KG1 (cell line): ENCODE results near the gene RBM17.
"Not testable (repeated sequence)": the region's sequence is repeated elsewhere in the genome, so short reads cannot be mapped to it uniquely, and the experiment has no call there.

ENCODE experiments used
- DNase-seq: peaks from one replicate; lab custom pipeline; 2025; lab: John Stamatoyannopoulos, UW

Gene RBM17

GRCh38 chr10:6080417-6080973, 8.3 kb upstream of the RBM17 start:
- DNase-seq = no peak

GRCh38 chr10:6082496-6083395, 6.1 kb upstream of the RBM17 start:
- no peak for DNase-seq

- DNase-seq = no peak
These were observed 5.0 kb upstream of the RBM17 start for GRCh38 chr10:6083523-6084475.

GRCh38 chr10:6086375-6087233, 2.2 kb upstream of the RBM17 start:
- DNase-seq = peak; percentile 70

DNA sequence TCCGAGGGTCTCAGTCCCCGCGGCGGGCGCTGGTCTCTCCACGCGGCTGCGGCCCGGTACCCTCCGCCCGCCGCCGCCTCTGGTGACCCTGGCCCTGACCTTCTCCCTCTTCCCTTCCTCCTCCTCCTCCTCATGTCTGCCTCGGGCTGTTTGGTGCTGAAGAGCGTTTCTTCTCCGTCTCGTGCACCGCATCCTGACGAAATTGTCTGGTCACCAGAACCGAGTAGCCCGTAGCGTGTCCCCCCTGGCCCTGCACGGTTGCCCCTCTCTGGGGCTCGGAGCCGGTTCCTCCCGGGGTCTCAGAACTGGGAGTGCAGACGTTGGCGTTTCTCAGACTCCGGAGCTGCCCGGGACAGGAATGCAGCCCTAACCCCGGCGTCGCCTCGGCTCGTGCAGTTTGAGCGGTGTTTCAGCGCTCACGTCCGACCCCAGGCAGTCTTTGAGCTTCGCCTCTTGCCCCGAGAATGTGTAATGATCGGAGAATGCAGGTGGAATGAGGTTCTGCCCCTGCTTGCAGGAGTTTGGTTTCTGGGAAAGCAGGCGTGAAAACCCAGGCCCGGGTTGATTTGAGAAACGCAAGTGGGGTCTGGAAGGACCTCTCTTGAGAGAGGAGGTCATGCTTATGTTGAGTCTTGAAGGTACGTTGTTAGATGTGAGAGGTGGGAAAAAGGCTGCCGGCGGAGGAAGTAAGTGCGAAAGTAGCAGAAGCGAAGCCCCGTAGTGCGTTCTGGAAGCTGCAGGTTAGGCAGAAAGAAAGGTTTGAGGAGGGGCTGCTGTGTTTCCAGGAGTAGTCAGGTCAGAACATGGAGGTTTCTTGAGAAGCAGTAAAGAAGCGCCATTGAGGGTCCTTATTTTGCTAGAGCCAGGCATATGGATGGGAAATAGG, 743 bp downstream of the RBM17 start:
- DNase-seq = no peak

GRCh38 chr10:6091630-6092029, 2.8 kb downstream of the RBM17 start:
- DNase-seq = no peak

- no peak for DNase-seq
These were observed 3.9 kb downstream of the RBM17 start for GRCh38 chr10:6092731-6093130.

GRCh38 chr10:6095810-6096570, 7.2 kb downstream of the RBM17 start:
- DNase-seq = no peak

DNA sequence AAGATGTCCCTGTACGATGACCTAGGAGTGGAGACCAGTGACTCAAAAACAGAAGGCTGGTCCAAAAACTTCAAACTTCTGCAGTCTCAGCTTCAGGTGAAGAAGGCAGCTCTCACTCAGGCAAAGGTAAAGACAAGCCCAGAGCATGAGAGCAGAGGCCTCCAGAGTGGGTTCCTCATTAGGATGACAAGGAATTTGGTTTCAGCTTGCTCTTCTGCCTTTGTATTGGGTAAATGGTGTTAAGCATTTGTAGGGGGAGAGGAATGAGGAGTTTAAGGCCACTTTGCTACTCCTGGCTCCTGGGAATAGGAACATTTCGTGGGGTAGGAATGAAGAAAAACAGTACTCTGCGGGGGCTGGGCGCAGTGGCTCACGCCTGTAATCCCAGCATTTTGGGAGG, 8.2 kb downstream of the RBM17 start:
- DNase-seq = no peak

DNA sequence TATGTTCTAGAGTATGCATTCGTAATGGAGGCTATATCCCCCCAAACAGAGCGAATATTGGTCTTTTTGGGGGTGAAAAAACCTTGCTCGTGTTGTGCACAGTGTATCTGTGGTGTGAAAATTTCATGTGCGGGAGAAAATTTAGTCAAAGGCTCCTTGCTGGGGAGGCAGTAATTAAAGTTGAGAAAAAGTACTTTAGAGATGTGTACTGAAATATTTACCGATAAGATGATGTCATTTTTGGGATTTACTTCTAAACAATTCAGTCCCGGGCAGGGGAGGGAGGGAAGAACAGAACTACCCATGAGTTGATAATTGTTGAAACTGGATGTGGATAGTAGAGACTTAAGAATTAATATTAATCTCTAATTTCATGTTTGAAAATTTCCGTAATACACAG, 9.3 kb downstream of the RBM17 start:
- DNase-seq = no peak

DNA sequence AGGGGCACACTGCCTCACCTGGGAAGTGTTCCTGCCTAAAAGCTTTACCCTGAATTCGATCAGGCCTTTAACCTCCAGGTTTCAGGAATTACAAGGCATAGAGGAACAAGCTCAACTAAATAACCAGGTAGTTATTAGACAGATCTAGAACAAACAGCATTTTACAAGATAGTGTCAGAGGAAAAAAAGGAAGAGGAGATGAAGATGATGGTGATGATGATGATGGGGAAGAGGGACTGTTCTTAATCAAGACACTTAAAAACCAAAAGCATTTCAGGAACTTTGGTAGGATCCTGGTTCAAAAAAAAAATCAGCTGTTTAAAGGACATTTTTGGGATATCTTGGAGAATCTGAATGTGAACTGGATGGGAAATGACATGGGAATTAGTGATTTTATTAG, 11.5 kb downstream of the RBM17 start:
- DNase-seq = no peak

DNA sequence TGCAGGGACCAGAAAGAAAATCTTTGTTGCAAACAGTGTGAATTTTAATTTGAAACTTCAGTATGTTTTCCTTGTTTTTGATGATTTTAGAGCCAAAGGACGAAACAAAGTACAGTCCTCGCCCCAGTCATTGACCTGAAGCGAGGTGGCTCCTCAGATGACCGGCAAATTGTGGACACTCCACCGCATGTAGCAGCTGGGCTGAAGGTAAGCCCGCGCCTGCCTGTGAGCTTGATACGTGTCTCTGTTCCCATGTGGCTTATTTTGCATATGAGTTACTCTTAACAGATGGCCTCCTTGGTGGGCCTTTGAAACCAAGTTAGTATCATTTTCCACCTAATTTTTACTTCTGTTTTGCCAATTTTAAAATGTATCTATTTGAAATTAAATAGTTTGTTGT, 12.3 kb downstream of the RBM17 start:
- no peak for DNase-seq

DNA sequence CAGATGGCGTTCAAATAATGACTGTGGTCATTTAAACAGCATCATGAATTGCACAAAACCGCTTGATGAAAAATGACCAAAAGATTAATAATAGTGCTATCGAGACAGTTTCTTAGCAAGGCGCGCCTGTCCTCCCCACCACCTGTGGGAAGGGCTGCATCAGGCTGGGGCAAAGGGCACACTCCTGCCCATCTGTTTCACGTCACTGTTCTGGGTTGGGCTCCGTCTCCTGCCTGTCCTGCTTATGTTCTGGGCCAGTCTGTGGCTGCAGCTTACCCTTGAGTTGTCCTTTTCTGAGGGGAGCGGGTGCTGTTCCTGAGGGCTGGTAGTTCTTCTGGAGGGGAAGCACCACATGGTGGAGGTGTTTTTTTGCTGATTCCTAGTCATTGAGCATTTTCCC, 13.3 kb downstream of the RBM17 start:
- DNase-seq = no peak

GRCh38 chr10:6103591-6103990, 14.8 kb downstream of the RBM17 start:
- no peak for DNase-seq

DNA sequence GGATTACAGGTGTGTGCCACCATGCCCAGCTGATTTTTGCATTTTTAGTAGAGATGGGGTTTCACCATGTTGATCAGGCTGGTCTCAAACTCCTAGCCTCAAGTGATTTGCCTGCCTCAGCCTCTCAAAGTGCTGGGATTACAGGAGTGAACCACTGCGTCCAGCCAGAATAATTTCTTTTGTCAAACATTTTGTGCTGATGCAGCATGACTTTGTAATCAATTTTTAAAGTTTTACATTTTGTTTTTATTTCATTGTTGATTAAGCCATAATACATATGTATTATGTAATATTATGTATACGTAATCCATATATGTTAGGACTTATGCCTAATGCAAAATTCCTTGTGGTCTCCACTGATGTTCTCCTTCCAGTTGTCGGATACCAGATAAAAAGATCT, 18.8 kb downstream of the RBM17 start:
- DNase-seq = not testable (repeated sequence)

DNA sequence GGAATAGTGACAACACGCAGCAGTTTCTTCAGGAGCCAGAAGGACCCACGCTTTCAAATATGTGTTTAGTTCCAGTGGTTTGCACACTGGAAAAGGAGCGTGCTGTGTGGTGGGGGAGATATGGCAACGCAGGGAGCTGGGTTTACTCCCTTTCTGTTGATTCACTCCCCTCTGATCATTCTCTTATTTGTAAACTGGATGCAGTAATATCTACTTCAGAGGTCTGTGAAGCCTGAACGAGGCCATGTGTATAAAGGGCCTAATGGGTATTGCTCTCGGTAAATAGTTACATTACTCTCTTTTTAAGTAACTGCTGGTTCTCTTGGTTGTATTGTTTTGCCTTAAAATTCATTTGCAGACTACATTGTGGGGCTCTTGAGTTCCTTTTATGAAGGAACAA, 19.2 kb downstream of the RBM17 start:
- no peak for DNase-seq

DNA sequence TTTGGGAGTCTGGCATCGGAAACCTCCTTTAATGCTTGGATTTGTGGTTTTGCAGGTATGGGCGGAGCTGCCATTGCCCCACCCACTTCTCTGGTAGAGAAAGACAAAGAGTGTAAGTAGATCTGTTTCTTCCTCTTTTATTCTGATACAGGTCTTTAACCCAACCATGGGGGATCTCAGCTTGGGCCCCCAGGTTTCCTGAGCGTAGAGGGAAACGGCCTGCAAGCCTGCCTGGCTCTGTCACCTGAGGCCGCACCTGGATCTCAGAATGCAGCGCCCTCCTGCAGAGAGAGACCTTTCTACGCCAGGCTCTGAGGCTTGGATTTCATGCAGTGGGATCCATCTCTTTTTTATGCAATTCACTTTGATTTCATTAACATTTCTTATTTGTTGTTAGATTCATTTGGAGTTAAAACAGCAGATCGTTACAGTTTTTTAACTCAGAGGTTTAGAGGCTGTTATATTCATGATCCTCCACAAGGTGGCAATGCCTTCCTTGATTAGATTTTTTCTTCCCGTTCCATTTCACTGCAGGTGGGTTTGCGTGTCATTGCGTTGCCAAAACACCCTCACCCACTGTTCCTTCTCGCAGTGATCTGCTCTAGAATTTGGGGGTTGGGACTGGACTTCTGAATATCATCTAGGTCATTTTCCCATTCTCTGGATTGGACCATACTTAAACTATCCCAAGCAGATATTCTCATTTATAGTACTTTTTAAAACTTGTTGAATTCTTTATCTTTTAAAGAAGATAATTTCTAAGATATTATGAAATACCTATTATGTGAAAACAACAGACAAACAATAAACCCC, 20.0 kb downstream of the RBM17 start:
- DNase-seq = peak; percentile 39

DNA sequence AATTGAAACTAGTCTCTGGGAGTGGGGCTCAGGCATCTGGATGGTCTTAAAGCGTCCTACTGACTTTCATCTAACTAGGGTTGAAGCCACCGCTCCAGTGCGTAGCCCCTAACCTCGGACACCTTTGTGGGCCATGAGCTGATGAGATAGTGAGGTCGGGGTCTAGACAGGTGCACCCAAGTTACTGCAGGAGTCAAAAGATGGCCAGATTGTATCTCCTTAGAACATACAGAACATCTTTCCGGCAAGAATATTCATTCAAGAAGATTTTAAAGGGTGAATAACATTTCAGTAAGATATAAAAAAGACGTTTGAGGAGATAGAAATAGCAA, 20.6 kb downstream of the RBM17 start:
- no peak for DNase-seq

GRCh38 chr10:6110136-6110535, 21.3 kb downstream of the RBM17 start:
- no peak for DNase-seq
